Suprapubic skin (tissue), 4 donors: ENCODE data around the gene JMJD1C. TPM values are rescaled to one million over a fixed set of nuclear protein-coding genes. Genes with fewer than 3 reads are reported as not detected.

Experiments used
- DNase-seq, 2 donors: peaks; one replicate each; pipeline ENCODE4 v3.0.0-alpha.2; 2019; ENCODE audit warnings: low spot score in 2 of 2
- H3K27ac ChIP-seq: fragments of 200-600 bp; sonication (generic); one replicate; pipeline ENCODE4 v1.5.1; 2019
- H3K27me3 ChIP-seq: fragments of 200-600 bp; sonication (generic); one replicate; pipeline ENCODE4 v1.5.1; 2019
- H3K36me3 ChIP-seq: fragments of 200-600 bp; sonication (generic); one replicate; pipeline ENCODE4 v1.5.1; 2019
- H3K4me1 ChIP-seq: fragments of 200-600 bp; sonication (generic); one replicate; pipeline ENCODE4 v1.5.1; 2019
- H3K4me3 ChIP-seq: fragments of 200-600 bp; sonication (generic); one replicate; pipeline ENCODE4 v1.5.1; 2019; ENCODE audit warnings: mild to moderate bottlenecking
- H3K9me3 ChIP-seq: fragments of 200-600 bp; sonication (generic); one replicate; pipeline ENCODE4 v1.5.1; 2019
- CTCF ChIP-seq, 2 donors: fragments of 200-600 bp in 1 of 2; fragments of 450-650 bp in 1 of 2; sonication (generic) in 1 of 2; IDR thresholded peaks; one replicate each; pipeline ENCODE4 v1.5.1; 2016 to 2019; ENCODE audit warnings: antibody characterized with exemption in 2 of 2, mild to moderate bottlenecking in 1 of 2, moderate library complexity in 1 of 2
- EP300 ChIP-seq: sonication (generic); formaldehyde crosslinking; IDR thresholded peaks from one replicate; pipeline ENCODE4 v1.6.1; 2017; ENCODE audit warnings: antibody characterized with exemption
- POLR2A ChIP-seq, 2 donors: fragments of 450-650 bp; IDR thresholded peaks; one replicate each; pipeline ENCODE4 v1.6.1; 2017; ENCODE audit warnings: antibody characterized with exemption in 2 of 2, mild to moderate bottlenecking in 2 of 2, moderate library complexity in 2 of 2
- POLR2AphosphoS5 ChIP-seq, 3 donors: sonication (generic); formaldehyde crosslinking; IDR thresholded peaks; one replicate each; pipeline ENCODE4 v1.6.1; 2017; ENCODE audit warnings: antibody characterized with exemption in 3 of 3
- WGBS: methylation state at CpG from one replicate; pipeline ENCODE4 v1.1.5; 2018; 5-methylcytosine and 5-hydroxymethylcytosine counted together
- total RNA-seq, 4 donors: library from RNA; depleted of rRNA; stranded (reverse); fragments of >200 nt; gene quantifications; one replicate each; pipeline ENCODE4 v1.1.0, GENCODE V29; 2016

Gene JMJD1C
- total RNA-seq, 4 donors from 2014 or later = 78.6 to 127 (median 97.5) TPM

- WGBS = 84% methylated on average over 3 of the region's 3 CpGs
- no peaks in the 10 kb centered on the region for H3K36me3 ChIP-seq
- no peak overlapping the region for H3K4me3 ChIP-seq
- peaks cover 3% of the 10 kb centered on the region for H3K4me1 ChIP-seq
- no peak overlapping the region for H3K27ac ChIP-seq
- H3K27me3 ChIP-seq = no peaks in the 10 kb centered on the region
- H3K9me3 ChIP-seq = no peaks in the 10 kb centered on the region
- TF ChIP-seq POLR2AphosphoS5 (IDR thresholded peaks at IDR 0.05) = no peak
- DNase-seq = no peak
These were observed 12.8 kb upstream of the JMJD1C start for GRCh38 chr10:63478564-63478963.

- no peaks in the 10 kb centered on the region for H3K9me3 ChIP-seq
- no peaks in the 10 kb centered on the region for H3K27me3 ChIP-seq
- TF ChIP-seq EP300 (no peak), POLR2AphosphoS5 (IDR thresholded peaks at IDR 0.05) (no peak)
- H3K27ac ChIP-seq = no peak overlapping the region
- H3K4me1 ChIP-seq = peaks cover 3% of the 10 kb centered on the region
- DNase-seq = no peak
- WGBS = 54% methylated on average over 1 of the region's 1 CpG
- no peaks in the 10 kb centered on the region for H3K36me3 ChIP-seq
- no peak overlapping the region for H3K4me3 ChIP-seq
These were observed 12.2 kb upstream of the JMJD1C start for GRCh38 chr10:63477927-63478326.

- no peak for DNase-seq
- H3K27me3 ChIP-seq = no peaks in the 10 kb centered on the region
- H3K4me1 ChIP-seq = peaks cover 2% of the 10 kb centered on the region
- no peaks in the 10 kb centered on the region for H3K36me3 ChIP-seq
- 98% methylated on average over 8 of the region's 8 CpGs for WGBS
- no peak overlapping the region for H3K27ac ChIP-seq
- no peak overlapping the region for H3K4me3 ChIP-seq
- no peaks in the 10 kb centered on the region for H3K9me3 ChIP-seq
- TF ChIP-seq POLR2A (IDR thresholded peaks at IDR 0.05) = no peak
- TF ChIP-seq EP300 = no peak
- no peak for TF ChIP-seq CTCF (IDR thresholded peaks at IDR 0.05)
- no peak for TF ChIP-seq POLR2AphosphoS5 (IDR thresholded peaks at IDR 0.05)
These were observed 8.7 kb upstream of the JMJD1C start for GRCh38 chr10:63474488-63474887.

- no peaks in the 10 kb centered on the region for H3K36me3 ChIP-seq
- H3K27ac ChIP-seq = no peak overlapping the region
- WGBS = 57% methylated on average over 3 of the region's 3 CpGs
- TF ChIP-seq POLR2A (IDR thresholded peaks at IDR 0.05) = no peak
- no peak for TF ChIP-seq CTCF (IDR thresholded peaks at IDR 0.05)
- TF ChIP-seq POLR2AphosphoS5 (IDR thresholded peaks at IDR 0.05) = no peak
- no peak for TF ChIP-seq EP300
- peaks cover 12% of the 10 kb centered on the region for H3K4me1 ChIP-seq
- H3K27me3 ChIP-seq = no peaks in the 10 kb centered on the region
- H3K9me3 ChIP-seq = no peaks in the 10 kb centered on the region
- no peak for DNase-seq
- no peak overlapping the region for H3K4me3 ChIP-seq
These were observed 5.2 kb upstream of the JMJD1C start for GRCh38 chr10:63470928-63471327.

GRCh38 chr10:63468947-63469346, 3.2 kb upstream of the JMJD1C start:
- Histone ChIP-seq H3K27me3 (no peaks in the 10 kb centered on the region), H3K9me3 (no peaks in the 10 kb centered on the region), H3K4me1 (peaks cover 21% of the 10 kb centered on the region), H3K27ac (no peak overlapping the region), H3K36me3 (no peaks in the 10 kb centered on the region), H3K4me3 (no peak overlapping the region)
- no peak for DNase-seq
- 95% methylated on average over 1 of the region's 1 CpG for WGBS
- no peak for TF ChIP-seq EP300
- no peak for TF ChIP-seq POLR2A (IDR thresholded peaks at IDR 0.05)
- TF ChIP-seq POLR2AphosphoS5 (IDR thresholded peaks at IDR 0.05) = no peak
- no peak for TF ChIP-seq CTCF (IDR thresholded peaks at IDR 0.05)

- DNase-seq = no peak
- H3K4me3 ChIP-seq = no peak overlapping the region
- H3K9me3 ChIP-seq = no peaks in the 10 kb centered on the region
- TF ChIP-seq POLR2A (IDR thresholded peaks at IDR 0.05) (no peak), CTCF (IDR thresholded peaks at IDR 0.05) (no peak), POLR2AphosphoS5 (IDR thresholded peaks at IDR 0.05) (no peak), EP300 (no peak)
- no peaks in the 10 kb centered on the region for H3K36me3 ChIP-seq
- no peaks in the 10 kb centered on the region for H3K27me3 ChIP-seq
- WGBS = 79% methylated on average over 1 of the region's 1 CpG
- H3K27ac ChIP-seq = no peak overlapping the region
- H3K4me1 ChIP-seq = peaks cover 25% of the 10 kb centered on the region
These were observed 2.1 kb upstream of the JMJD1C start for GRCh38 chr10:63467841-63468240.
